Activated CD8-positive, alpha-beta memory T cell treated with anti-CD3 and anti-CD28 coated beads for 4 hours (primary cell): ENCODE data around the gene DEDD.

Experiments
- DNase-seq, 2 donors: peaks; one replicate each; pipeline ENCODE4 v3.0.0-alpha.2; 2020; ENCODE audit warnings: low read depth in 2 of 2

Gene DEDD

GRCh38 chr1:161092621-161093028 lies 39.8 kb downstream of the DEDD start:
- DNase-seq = peak; percentile 24 to 55

- no peak for DNase-seq
Measured at GRCh38 chr1:161091796-161092507, 40.5 kb downstream of the DEDD start.

GRCh38 chr1:161091093-161091492 lies 41.4 kb downstream of the DEDD start:
- no peak for DNase-seq

GRCh38 chr1:161090617-161091016 lies 41.9 kb downstream of the DEDD start:
- no peak for DNase-seq

- no peak for DNase-seq
Measured at GRCh38 chr1:161089938-161090337, 42.5 kb downstream of the DEDD start.

- DNase-seq = no peak
Measured at GRCh38 chr1:161089251-161089924, 43.1 kb downstream of the DEDD start, which contains the start of gene NECTIN4. NECTIN4 (minus strand) TSS chr1:161089558; CDS start chr1:161089296, 262 bp downstream.

- DNase-seq = no peak
Measured at GRCh38 chr1:161088587-161089110, 43.8 kb downstream of the DEDD start.

- no peak for DNase-seq
Measured at GRCh38 chr1:161086457-161086856, 46.0 kb downstream of the DEDD start.

GRCh38 chr1:161085165-161085564 lies 47.3 kb downstream of the DEDD start:
- no peak for DNase-seq

- no peak for DNase-seq
Measured at GRCh38 chr1:161084597-161084988, 47.9 kb downstream of the DEDD start.

GRCh38 chr1:161083748-161084596 lies 48.5 kb downstream of the DEDD start:
- no peak for DNase-seq

- DNase-seq = no peak
Measured at GRCh38 chr1:161082996-161083747, 49.3 kb downstream of the DEDD start.

- DNase-seq = no peak
Measured at GRCh38 chr1:161082483-161082882, 50.0 kb downstream of the DEDD start.

GRCh38 chr1:161081519-161081918 lies 50.9 kb downstream of the DEDD start:
- no peak for DNase-seq

- no peak for DNase-seq
Measured at GRCh38 chr1:161080441-161081405, 51.7 kb downstream of the DEDD start.

- no peak for DNase-seq
Measured at GRCh38 chr1:161079436-161080110, 52.9 kb downstream of the DEDD start.

GRCh38 chr1:161077426-161077825 lies 55.0 kb downstream of the DEDD start:
- no peak for DNase-seq

GRCh38 chr1:161076410-161076809 lies 56.1 kb downstream of the DEDD start:
- DNase-seq = no peak

GRCh38 chr1:161074676-161075368 lies 57.6 kb downstream of the DEDD start:
- DNase-seq = no peak
